ENCODE results near the gene LRRC17. TPM values are rescaled to one million over a fixed set of nuclear protein-coding genes. Genes with fewer than 3 reads are reported as not detected.
A peak's percentile ranks its signal among the peaks of the same experiment; 100 is the strongest.
"Not testable (repeated sequence)": the region's sequence is repeated elsewhere in the genome, so short reads cannot be mapped to it uniquely, and the experiment has no call there.

Gene LRRC17
- total and polyA plus RNA-seq, 9 donors, result 32.2 to 145 (median 60.4) TPM

- no peak overlapping the region for H3K27ac ChIP-seq
- WGBS, 3 donors, result 88 to 97% (median 95%) methylated on average over 5 of the region's 5 CpGs
Measured at GRCh38 chr7:102898532-102898859, 14.3 kb upstream of the LRRC17 start.

GRCh38 chr7:102902052-102902451, 10.7 kb upstream of the LRRC17 start:
- H3K36me3 ChIP-seq; H3K4me1 ChIP-seq (ENCODE audit: insufficient read depth); H3K27ac ChIP-seq; H3K4me3 ChIP-seq; H3K9me3 ChIP-seq; intact Hi-C loops (cut with DNase I); H3K27me3 ChIP-seq; DNase-seq: not testable (repeated sequence)
- 89 to 93% (median 90%) methylated on average over 2 of the region's 2 CpGs for WGBS, 3 donors

More at GRCh38 chr7:102898532-102898859, 14.3 kb upstream of the LRRC17 start:
- TF ChIP-seq CTCF (IDR thresholded peaks at IDR 0.05) (no peak), EP300 (IDR thresholded peaks at IDR 0.05) (no peak), POLR2A (IDR thresholded peaks at IDR 0.05) (no peak)
- no peaks in the 10 kb centered on the region for H3K4me1 ChIP-seq (ENCODE audit: insufficient read depth)
- intact Hi-C loops (cut with DNase I), result no loop called here
- no peak for DNase-seq
- no peak overlapping the region for H3K4me3 ChIP-seq
- no peaks in the 10 kb centered on the region for H3K9me3 ChIP-seq
- no peaks in the 10 kb centered on the region for H3K27me3 ChIP-seq
- H3K36me3 ChIP-seq, result no peaks in the 10 kb centered on the region

- H3K9me3 ChIP-seq; H3K27me3 ChIP-seq; H3K4me3 ChIP-seq; H3K4me1 ChIP-seq (ENCODE audit: insufficient read depth); H3K36me3 ChIP-seq; DNase-seq; intact Hi-C loops (cut with DNase I); H3K27ac ChIP-seq: not testable (repeated sequence)
- WGBS, 3 donors, result 92 to 97% (median 96%) methylated on average over 1 of the region's 1 CpG
Measured at GRCh38 chr7:102903576-102903975, 9.2 kb upstream of the LRRC17 start.

- Histone ChIP-seq H3K9me3 (no peaks in the 10 kb centered on the region), H3K27me3 (no peaks in the 10 kb centered on the region), H3K27ac (no peak overlapping the region), H3K4me1 (ENCODE audit: insufficient read depth) (no peaks in the 10 kb centered on the region), H3K4me3 (no peak overlapping the region), H3K36me3 (no peaks in the 10 kb centered on the region)
- intact Hi-C loops (cut with DNase I), result no loop called here
- TF ChIP-seq POLR2A (IDR thresholded peaks at IDR 0.05), result no peak
- TF ChIP-seq CTCF (IDR thresholded peaks at IDR 0.05), result no peak
- no peak for TF ChIP-seq EP300 (IDR thresholded peaks at IDR 0.05)
- no peak for DNase-seq
Measured at GRCh38 chr7:102908676-102909075, 4.1 kb upstream of the LRRC17 start.

- H3K36me3 ChIP-seq, result no peaks in the 10 kb centered on the region
- intact Hi-C loops (cut with DNase I), result loop anchor here in 1 of 4 donors (10.0 kb wide), 1 partner anchor 141 kb away; no protein-coding TSS in a partner anchor
- H3K4me3 ChIP-seq, result peak overlapping the region; percentile 36
Measured at GRCh38 chr7:102913826-102914225, 1.0 kb downstream of the LRRC17 start.

More at GRCh38 chr7:102913826-102914225, 1.0 kb downstream of the LRRC17 start:
- TF ChIP-seq POLR2A (IDR thresholded peaks at IDR 0.05) (no peak), CTCF (IDR thresholded peaks at IDR 0.05) (no peak), EP300 (IDR thresholded peaks at IDR 0.05) (no peak)
- peak in 1 of 5 donors; percentile 40 for DNase-seq
- WGBS, 3 donors, result 23 to 36% (median 27%) methylated on average over 9 of the region's 9 CpGs
- Histone ChIP-seq H3K4me1 (ENCODE audit: insufficient read depth) (peaks cover 9% of the 10 kb centered on the region), H3K9me3 (no peaks in the 10 kb centered on the region), H3K27ac (peak overlapping the region; percentile 65 to 82), H3K27me3 (no peaks in the 10 kb centered on the region)
